HG03045 (cell line): ENCODE results near the gene FAM163B.

ENCODE experiments used
- ATAC-seq: cut with Tn5 transposase; IDR thresholded peaks from one replicate; pipeline ENCODE4 v1.9.1; 2021; ENCODE audit warnings: mild to moderate bottlenecking, moderate library complexity; ENCODE audit not compliant: unreplicated experiment

FAM163B gene

DNA sequence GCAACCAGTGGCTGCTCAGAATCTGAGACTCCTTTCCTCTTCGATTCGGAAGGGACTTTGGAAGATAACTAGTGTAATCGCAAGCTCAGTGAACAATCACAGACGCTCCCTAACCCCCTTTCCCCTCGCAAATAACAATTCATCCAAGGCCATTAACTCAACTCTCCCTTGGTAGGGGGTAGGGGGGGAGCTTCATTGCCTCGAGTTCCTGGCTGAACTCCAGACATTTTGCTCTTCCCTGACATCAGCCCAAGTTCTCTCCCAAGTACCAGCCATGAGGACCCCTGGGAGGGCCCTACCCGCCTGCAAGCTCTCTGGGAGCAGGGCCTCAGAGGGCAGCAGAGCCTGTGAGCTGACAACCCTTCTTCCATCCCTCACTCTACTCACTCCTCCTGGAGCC lies 8.4 kb downstream of the FAM163B start:
- ATAC-seq, result no peak

DNA sequence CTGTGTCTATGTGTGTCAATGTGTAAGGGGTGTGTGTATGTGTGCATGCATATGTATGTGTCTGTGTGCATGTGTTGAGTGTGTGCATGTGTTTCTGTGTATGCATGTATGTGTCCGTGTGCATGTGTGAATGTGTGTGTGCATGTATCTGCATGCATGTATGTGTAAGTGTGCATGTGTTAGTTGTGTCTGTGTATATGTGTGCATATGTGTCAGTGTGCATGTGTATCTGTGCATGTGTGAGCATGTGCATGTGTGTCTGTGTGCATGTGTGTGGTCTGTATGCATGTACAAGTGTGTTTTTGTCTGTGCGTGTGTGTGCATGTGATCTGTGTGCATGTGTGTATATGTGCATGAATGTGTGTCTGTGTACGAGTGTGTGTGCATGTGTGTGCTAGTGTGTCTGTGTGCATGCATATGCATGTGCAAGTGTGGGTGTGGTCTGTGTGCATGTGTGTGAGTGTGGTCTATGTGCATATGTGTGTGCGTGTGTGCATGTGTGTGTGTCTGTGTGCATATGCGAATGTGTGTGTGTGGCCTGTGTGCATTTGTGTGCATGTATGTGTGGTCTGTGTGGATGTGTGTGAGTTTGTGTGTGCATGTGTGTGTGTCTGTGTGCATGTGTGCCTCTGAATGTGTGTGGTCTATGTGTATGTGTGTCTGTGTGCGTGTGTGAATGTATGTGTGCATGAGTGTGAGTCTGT lies 9.6 kb downstream of the FAM163B start:
- no peak for ATAC-seq

DNA sequence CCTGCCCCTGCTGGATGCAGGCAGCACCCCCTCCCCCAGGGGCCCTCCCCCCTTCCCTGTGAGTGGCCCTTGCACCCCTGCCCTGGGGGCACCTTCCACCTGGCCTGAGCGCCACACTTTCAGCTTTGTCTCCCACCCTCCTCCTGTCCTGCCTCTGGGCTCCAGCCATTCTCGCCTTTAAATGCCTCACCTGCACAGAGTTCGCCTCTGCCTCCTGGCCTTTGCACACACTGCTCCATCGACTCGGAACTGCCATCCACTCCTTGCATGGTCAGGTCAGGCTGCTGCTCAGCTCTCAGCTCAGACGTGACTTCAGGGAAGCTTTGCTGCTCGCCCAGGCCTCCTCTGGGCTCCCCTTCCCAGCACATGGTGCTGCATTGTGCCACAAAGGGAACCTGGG lies 10.2 kb downstream of the FAM163B start:
- no peak for ATAC-seq

DNA sequence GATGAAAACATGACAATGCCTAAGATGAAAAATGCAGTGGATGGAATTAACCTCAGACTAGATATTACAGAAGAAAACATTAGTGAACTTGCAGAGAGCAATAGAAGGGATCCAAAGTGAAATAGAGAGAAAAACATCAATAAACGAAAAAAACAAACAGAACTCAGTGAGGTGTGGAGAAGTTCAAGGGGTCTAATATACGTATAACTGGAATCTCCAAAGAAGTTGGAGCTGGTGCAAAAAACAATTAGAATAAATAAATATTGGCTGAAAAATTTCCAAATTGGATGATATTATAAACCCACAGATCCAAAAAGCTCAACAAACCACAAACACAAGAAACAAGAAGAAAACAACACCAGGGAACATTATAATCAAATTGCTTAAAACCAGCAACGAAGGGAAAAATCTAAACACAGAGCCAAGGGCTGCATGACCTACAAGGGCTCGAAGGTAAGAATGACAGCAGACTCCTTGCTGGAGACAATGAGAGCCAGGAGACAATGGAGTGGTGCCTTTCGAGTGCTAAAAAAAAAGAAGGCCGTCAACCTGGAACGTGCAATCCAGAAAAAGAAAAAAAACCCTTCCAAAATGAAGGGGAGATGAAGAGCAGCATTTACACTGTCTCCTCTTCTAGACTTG lies 11.8 kb downstream of the FAM163B start:
- no peak for ATAC-seq

DNA sequence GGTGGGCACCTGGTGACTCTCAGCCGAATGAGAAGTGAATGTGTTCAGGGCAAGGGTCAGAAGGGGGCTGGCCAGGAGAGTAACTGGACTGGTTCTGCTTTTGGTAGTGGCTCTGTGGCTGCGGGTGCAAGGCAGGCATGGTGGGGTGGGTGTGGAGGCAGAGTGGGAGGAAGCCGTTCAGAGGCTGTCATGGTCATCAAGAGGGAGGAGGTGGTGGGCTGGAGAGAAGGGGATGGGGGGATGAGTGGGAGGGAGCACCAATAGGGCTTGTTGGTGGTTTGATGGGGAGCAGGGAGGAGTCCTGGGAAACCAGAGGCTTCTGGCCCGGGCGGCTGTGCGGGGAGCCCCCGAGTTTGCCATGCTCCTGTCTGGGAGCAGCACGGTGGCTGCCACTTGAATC lies 13.3 kb downstream of the FAM163B start:
- no peak for ATAC-seq

DNA sequence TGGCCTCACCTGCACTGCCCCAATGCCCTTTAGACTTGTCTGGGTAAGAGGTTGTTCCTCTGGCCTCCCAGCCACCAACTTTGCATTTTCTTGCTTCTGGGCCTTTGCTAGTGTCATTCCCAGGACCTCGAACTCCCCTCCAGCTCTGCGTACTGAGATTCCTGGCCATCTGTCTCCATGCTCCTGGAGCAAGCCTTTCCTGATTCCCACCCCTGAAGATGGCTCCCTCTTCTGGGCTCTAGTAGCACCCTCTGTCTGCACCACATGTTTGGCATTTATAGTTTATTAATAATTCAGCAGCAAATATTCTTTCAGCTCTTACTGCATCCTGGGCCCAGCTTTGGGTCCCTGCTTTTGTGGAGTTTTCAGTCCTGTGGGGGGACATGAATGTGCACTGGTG lies 14.9 kb downstream of the FAM163B start:
- ATAC-seq, result no peak

DNA sequence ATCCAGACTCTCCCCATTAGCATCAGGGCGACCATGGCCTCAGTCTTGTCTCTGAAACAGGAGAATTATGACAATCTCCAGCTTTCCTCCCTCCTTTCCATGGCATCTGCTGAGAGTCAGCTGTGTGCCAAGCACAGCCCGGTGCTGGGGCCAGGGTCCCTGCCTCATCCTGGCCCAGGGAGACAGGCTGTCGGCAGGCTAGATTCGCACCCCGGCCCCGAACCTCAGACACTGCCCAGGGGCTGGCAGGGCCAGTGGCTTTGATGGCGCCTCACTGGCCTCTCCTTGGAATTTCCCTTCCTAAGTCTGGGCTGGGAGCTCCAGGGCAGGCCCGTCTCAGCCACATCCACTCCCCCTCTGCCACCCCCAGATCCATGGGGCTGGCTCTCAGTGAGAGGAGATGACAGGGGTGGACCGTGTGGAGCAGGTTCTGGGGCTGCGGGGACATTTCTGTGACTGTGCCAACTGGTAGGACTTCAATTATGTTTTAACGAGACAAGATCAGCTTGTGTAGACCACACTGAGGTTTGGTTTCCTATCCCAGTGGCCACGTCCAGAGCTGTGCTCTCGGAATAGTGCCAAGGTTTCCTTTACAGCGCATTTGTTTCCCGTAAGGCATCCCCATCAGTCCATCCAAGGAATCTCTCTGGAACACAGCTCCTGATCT lies 15.5 kb downstream of the FAM163B start:
- no peak for ATAC-seq

DNA sequence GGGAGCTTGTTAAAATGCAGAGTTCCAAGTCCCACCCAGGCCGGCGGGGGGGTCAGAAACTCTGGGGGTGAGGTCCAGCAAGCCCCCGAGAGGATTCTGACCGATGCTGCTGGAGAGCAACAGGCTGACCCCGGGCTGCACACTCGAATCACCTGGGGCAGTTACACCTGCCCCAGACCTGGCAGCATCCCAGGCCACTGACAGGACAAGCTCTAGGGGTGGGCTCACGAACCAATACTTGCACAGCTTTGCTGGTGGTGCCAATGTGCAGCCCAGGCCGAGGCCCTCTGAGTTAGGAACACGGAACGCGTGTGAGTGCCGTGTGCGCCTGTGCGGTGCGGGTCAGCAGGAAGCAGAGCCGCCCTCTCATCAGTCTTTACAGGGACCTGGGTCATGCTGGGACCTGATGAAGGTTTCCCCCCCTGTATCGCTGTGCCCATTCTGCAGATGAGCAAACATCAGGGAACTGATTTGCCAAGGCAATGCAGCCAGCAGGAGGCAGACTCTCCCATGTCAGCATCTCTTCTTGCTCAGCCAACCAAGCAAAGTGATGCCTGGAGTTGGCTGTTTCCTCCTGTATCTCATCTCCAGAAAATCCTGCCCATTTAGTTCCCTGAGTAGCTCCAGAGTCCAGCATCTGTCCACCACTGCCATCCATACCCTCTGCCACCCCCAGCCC lies 16.3 kb downstream of the FAM163B start:
- ATAC-seq, result no peak

DNA sequence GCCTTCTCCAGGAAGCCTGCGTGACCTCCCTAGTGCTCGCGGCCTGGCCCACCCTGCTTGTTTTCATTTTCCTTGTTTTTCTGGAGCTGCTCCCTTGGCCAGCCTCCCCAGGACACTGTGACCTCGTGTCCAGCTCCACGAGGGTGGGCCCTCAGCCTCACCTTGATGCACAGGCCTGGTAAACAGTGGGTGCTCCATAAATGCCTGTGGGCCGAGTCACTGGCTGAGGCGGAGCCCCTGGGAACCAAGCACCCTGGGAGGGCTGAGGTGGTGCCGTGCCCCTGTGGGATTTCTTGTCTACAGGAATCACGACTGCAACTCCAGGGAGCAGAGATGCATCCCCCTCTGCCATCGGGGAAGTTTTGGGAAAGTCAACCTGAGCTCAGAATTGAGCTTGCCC lies 17.2 kb downstream of the FAM163B start:
- ATAC-seq, result no peak

DNA sequence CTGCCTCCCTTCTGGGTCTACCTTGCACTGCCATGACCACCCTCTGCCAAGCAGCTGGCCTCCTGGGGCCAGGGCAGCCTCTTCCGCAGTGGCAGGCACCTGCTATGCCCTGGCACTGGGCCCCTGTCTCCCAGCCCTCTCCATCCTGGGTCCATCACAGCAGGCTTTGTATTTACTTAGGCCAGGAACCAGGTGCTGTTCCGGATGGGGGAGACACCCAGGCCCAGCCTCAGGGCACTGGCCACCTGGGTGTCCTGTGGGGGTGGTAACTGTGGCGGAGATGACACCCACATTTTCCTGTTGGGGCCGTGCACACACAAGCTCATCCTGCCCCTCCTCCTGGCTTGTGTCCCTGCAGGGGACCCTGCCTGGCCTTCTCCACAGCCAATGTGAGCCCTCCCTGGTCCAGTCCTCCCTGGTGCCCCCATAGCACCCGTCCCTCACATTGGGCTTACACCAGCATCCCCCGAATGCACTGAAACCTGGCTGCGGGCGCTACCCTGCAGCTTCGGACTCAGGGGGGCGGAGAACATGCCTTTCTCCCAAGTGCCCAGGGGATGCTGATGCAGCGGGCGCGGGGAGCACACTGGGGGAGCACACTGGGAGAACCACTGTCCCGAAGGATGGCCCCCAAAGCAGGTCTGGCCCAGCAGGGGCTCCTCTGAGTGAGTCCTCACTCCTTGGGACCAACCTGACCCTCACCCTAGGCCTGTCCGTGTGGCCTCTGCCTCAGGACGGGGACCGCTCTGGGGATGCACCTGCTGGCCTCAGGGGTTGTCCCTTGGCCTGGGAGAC lies 17.9 kb downstream of the FAM163B start:
- ATAC-seq, result no peak

DNA sequence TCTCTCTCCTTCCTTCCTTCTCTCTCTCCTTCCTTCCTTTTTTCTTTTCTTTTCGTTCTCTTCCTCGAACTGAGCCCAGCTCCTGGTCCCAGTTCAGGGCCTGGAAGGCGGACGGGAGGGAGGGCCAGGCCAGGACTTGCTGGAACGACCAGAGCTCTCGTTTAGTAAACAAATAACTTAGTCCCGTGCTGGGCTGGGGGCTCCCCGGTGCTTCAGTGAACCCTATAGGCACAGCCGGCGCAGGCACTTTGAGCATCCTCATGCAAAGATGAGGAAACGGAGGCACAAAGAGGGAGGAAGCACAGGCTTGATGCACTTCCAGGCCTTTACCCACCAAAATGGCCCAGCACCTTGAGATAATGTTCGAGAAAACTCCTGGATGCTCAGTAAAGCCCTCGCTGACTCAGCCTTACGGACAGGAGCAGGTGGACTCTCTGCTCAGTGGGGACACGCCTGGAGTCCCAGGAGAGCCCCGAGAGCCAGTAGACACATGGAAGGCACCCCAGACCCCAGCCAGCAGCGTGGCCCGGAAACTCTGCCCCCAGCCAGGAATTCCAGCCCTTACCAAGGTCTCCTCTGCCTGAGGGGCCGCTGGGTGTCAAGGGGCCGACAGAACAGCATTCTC lies 18.8 kb downstream of the FAM163B start:
- no peak for ATAC-seq

DNA sequence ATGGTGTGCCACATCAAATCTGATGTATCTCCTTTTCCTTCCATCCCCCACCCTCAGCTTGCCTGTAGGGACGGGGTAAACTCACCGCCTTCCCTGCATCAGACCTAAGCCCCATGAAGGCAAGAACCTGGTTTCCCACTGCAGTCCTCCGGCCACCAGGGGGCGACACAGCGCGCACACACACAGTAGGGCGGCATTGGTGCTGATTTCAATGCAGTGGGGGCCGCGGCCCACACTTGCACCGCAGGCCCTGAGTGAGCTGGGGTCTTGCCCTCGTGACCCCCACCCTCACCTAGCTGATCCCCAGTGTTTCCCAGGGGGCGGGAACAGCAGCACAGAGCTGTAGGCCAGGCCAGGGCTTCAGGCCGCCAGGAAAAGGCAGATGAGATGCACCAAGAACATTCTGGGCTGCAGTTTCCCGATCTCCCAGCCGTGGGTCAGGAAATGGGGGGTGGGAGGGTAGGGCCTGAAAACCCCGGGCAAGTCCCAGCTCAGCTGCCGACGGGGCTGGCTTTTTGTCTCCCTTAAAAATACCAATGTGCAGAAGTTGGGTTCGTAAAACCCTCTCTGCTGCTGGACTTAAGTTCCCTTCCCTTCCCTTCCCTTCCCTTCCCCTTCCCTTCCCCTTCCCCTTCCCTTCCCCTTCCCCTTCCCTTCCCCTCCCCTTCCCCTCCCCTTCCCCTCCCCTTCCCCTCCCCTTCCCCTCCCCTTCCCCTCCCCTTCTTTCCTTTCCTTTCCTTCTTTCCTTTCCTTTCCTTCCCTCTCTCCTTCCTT lies 19.5 kb downstream of the FAM163B start:
- no peak for ATAC-seq

DNA sequence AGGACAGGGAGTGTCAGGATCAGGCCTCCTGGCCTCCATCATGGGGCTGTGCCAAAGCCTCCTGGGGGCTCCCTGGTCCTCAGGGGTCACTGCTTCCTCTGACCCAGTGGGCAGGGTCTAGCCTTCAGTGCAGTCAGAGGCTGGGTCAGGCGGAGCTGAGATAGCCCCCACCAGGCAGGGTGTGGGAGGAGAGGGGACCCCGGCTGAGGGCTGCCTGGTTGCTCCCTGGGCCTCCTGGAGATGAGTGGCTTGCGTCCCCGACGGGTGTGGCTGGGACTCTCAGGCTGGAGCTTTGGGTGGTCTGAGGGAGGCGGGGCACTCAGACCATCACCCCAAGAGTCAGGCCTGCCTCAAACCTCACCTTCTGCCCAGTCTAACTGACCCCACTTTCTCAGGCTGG lies 21.7 kb downstream of the FAM163B start:
- no peak for ATAC-seq

DNA sequence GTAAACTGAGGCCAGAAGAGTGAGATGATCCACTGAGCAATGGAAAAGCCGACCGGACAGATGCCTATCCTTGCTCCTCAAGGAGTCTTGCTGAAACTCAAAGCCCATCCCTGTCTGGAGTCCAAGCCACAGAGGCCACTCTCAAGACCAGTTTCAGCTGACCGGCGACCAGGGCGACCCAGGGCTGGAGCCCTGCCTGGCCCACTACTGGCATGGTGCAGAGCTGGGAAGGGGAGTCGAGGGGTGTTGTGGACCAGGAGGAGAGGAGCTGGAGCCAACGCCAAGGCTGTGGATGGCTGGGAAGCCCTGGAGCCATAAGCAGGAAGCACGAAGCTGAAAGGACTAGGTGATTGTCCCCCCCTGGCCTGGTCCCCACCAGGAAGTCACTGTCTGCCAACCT lies 22.1 kb downstream of the FAM163B start:
- no peak for ATAC-seq

DNA sequence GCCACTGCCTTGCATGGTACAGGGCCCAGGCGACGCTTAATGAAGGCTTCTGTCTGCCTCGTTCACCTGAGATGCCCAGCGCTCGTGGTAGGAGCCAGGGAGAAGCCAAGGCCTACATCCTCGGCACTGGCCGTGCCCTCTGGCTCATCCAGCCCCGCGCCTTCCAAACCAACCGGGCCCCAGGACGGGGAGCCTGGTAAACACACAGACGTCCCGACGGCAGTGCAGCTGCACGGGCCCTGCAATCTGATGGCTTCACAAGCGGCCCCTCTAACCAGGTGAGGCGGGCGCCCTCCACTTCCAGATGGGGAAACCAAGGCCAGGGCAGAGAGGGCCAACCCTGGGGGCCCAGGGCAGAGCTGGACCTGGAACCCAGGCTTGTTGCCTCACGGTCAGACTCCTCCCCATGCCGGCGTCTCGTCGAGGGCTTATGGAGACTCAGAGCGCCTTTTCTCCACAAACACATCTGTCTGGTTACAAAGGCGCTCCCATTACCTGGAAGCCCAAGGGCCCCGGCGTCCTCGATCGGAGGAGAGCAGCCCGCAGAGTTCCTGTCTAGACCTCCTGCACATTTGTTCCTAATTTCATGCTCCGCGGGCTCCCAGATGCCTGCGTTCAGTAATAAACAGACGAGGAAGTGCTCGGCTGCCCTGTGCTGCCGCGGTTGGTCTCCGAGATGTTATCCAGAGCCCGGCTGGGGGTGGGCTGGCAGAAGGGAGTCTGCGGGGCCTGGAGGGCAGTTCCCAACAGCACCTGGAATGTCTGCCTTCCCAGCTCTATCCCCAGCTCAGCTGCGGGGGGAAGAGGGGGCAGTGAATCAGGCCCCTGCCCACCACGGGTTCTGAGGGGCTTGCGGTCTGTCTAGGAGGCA lies 23.5 kb downstream of the FAM163B start:
- no peak for ATAC-seq

DNA sequence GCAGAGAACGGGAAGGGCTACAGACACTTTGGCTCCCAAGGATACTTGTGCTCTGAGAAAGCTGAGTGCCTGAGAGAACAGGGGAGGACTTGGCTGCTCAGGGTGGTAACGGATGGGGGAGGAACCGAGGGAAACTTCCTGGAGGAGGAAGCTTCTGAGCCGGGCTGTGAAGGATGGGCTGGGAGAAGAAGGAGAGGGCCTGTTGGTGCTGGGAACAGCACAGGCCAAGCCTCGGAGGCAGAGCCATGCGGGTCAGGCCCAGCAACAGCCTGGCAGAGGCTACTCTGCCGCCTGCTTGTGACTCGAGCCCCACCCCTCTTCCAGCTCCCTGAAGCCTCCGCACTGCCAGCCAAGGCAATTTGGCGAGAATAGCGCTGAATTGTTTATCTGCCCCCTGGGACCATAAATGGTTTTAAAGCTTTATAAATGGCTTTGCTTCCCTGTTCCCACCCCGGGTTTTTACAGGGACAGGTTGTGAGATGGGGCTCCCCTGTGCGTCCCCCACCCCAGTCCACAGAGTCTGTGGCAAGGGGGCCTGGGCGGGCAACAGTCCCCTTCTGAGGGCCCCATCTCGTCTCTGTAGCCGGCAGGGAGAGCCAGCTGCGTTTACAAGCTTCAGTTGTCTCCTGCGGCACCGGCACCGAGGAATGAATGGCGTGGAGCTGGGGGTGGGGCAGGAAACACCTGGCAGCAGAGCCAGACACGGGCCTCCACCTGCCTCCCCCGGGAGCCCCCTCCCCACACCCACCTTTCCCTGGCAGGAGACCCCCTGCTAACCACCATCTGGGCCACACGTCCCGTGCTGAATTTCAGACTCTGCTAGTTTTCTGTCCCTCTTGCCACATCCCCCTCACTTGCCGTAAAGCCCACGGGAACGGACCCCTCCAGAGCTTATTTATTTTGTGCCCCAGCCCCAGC lies 24.4 kb downstream of the FAM163B start:
- no peak for ATAC-seq

DNA sequence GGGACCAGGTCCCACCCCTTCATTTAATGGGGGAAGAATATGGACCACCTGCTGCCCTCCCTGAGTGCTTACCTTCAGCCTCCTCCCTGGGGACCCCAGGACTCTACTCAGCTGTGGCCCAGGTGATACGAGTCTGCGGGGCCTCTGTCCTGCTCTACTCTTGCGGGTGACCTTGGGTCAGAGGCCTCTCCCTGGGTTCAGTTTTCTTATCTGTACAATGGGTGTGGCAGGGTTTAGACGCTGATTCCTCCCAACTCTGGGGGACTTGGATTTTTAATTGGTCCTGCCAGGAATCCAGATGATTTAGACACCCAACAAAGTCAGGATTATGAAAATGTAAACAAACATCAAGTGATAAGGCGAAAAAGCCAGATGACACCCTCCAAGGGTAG lies 25.0 kb downstream of the FAM163B start:
- ATAC-seq, result no peak

DNA sequence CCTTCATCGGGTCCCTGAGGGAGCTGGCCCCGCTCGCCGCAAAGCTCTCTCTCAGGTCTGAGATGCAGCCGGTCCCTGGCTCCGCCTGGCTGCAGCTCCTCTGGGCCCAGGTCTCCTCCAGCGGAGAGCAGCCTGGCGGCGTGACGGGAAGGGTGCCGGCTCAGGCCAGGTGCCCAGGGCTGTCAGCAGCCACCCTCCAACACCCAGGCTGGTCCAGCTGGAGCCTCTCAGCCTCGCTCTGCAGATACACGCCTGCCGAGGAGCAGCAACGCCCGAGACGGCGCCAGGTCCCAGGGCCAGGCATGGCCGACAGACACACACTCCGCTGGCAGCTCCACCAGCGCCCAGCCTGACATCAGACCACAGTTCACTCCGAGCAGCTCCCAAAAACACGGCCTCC lies 25.6 kb downstream of the FAM163B start:
- ATAC-seq, result no peak
